Measurements from ENCODE around the gene ATG16L2.

The ATG16L2 gene

DNA sequence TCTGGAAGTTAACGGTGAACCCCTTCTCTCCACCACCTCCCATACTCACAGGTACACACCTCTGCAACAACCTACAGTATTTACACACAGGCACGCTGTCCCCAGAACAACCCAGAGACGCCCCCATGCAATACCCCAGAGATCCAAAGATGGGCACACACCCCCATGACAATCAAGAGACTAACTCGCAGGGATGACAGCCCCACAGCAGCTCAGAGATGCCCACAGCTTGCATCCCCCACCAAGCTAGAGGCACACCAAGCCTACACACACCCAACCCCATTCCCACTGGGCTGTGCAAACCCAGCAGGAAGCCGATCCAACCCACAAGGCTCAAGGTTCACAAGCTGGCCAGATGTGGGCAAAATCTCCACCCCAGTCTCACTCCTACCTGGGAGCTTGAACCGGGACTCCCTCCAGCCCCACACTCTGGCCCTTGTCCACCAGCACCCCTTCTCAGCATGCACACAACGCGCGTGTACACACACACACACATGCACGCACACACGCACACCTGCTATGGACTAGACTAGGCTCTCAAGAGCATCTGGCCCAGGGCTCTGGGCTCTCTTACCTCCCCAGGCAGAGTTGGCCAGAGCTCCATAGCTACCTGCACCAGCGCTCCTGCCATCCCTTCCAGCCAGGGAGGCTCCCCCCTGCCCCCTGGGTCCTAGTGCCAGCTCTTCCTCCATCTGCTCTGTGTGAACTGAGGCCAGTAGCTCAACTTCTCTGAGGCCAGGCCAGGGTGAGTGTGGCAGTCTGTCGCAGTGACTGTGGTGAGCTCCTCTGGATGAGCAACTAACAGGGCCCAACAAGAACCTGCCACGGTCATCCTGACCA is 31.9 kb upstream of the ATG16L2 start:
- peak overlapping the region; percentile 51 for H2AFZ ChIP-seq
- no peak overlapping the region for H3K4me3 ChIP-seq (ENCODE audit: low read depth, low read length)
- H3K79me2 ChIP-seq = peaks cover 3% of the 10 kb centered on the region
- no peak overlapping the region for H3K4me2 ChIP-seq (ENCODE audit: low read length)
- no peak overlapping the region for H3K9ac ChIP-seq
- TF ChIP-seq, protein P1, sequence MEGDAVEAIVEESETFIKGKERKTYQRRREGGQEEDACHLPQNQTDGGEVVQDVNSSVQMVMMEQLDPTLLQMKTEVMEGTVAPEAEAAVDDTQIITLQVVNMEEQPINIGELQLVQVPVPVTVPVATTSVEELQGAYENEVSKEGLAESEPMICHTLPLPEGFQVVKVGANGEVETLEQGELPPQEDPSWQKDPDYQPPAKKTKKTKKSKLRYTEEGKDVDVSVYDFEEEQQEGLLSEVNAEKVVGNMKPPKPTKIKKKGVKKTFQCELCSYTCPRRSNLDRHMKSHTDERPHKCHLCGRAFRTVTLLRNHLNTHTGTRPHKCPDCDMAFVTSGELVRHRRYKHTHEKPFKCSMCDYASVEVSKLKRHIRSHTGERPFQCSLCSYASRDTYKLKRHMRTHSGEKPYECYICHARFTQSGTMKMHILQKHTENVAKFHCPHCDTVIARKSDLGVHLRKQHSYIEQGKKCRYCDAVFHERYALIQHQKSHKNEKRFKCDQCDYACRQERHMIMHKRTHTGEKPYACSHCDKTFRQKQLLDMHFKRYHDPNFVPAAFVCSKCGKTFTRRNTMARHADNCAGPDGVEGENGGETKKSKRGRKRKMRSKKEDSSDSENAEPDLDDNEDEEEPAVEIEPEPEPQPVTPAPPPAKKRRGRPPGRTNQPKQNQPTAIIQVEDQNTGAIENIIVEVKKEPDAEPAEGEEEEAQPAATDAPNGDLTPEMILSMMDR (IDR thresholded peaks at IDR 0.05) = no peak
- H3K9me3 ChIP-seq (ENCODE audit: control insufficient read depth, low read length) = no peaks in the 10 kb centered on the region
- H3K4me1 ChIP-seq = peaks cover 7% of the 10 kb centered on the region
- H3K27me3 ChIP-seq (ENCODE audit: control insufficient read depth, insufficient read depth, low read length) = no peaks in the 10 kb centered on the region
- H3K36me3 ChIP-seq (ENCODE audit: control insufficient read depth, insufficient read depth, low read length) = no peaks in the 10 kb centered on the region
- peak overlapping the region; percentile 7 for H3K27ac ChIP-seq

- H3K4me1 ChIP-seq = peaks cover 15% of the 10 kb centered on the region
- H3K9me3 ChIP-seq (ENCODE audit: control insufficient read depth, low read length) = no peaks in the 10 kb centered on the region
- no peak overlapping the region for H3K27ac ChIP-seq
- H3K79me2 ChIP-seq = peaks cover 3% of the 10 kb centered on the region
- TF ChIP-seq, protein P1 (IDR thresholded peaks at IDR 0.05) = no peak
- H3K4me2 ChIP-seq (ENCODE audit: low read length) = no peak overlapping the region
- no peak overlapping the region for H2AFZ ChIP-seq
- H3K27me3 ChIP-seq (ENCODE audit: control insufficient read depth, insufficient read depth, low read length) = no peaks in the 10 kb centered on the region
- no peak overlapping the region for H3K4me3 ChIP-seq (ENCODE audit: low read depth, low read length)
- H3K36me3 ChIP-seq (ENCODE audit: control insufficient read depth, insufficient read depth, low read length) = no peaks in the 10 kb centered on the region
- no peak overlapping the region for H3K9ac ChIP-seq
Observed at GRCh38 chr11:72783144-72783905, 30.9 kb upstream of the ATG16L2 start.

DNA sequence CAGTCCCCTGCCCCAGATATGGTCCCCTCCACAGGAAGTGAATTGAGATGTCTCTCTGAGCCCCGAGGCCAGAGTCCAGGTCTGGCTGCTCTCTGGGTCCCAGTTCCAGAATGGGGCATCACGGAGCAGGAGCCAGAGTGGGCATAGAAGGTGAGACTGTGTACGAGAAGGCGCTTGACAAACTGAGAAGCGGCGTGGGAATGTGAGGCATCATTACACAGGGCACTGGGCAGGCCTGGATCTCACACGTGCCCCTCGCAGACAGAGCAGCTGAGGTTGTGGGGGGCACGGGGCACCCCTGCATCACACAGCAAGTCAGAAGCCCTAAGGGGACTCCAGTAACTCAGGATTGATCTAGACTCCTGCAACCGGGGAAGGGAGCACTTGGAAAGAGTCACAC is 29.5 kb upstream of the ATG16L2 start:
- Histone ChIP-seq H2AFZ (no peak overlapping the region), H3K79me2 (peaks cover 3% of the 10 kb centered on the region), H3K27me3 (ENCODE audit: control insufficient read depth, insufficient read depth, low read length) (no peaks in the 10 kb centered on the region), H3K9ac (no peak overlapping the region), H3K36me3 (ENCODE audit: control insufficient read depth, insufficient read depth, low read length) (no peaks in the 10 kb centered on the region), H3K4me2 (ENCODE audit: low read length) (no peak overlapping the region), H3K4me3 (ENCODE audit: low read depth, low read length) (no peak overlapping the region), H3K4me1 (peaks cover 17% of the 10 kb centered on the region), H3K9me3 (ENCODE audit: control insufficient read depth, low read length) (no peaks in the 10 kb centered on the region), H3K27ac (no peak overlapping the region)
- TF ChIP-seq, protein P1 (IDR thresholded peaks at IDR 0.05) = no peak

DNA sequence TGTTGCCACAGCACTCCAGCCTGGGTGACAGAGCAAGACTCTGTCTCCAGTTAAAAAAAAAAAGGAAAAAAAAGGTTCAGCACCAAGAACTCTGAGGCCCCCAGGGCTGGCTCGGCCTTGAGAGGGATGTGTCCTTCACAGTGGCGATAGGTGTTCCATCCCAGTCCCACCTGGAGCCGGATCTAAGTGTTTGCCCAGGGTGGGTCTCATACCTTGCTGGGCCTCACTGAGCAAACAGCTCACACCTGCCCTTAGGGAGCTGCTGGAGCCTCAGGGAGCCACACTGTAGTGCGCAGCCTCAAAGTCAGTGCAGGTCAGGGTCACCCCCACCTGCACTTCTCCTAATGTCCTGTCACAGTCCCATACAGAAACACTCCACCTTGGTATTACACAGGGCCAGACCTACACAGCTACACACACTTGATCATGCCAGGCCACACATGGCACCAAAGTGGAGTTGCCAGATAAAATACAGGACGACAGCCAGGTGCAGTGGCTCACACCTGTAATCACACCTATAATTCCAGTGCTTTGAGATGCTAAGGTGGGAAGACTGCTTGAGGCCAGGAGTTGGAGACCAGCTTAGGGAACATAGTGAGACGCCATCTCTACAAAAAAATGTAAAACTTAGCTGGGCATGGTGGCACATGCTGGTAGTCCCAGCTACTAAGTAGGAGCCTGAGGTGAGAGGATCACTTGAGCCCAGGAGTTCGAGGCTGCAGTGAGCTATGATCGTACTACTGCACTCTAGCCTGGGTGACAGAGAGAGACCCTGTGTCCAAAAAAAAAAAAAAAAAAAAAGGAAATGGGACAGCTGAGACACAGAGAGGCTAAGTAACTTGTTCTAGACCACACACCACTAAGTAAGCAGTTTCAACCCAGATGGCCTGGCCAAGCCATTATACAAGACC is 27.7 kb upstream of the ATG16L2 start:
- H3K27ac ChIP-seq = peak overlapping the region; percentile 79
- H3K36me3 ChIP-seq (ENCODE audit: control insufficient read depth, insufficient read depth, low read length) = no peaks in the 10 kb centered on the region
- no peaks in the 10 kb centered on the region for H3K27me3 ChIP-seq (ENCODE audit: control insufficient read depth, insufficient read depth, low read length)
- H3K79me2 ChIP-seq = no peaks in the 10 kb centered on the region
- H3K9me3 ChIP-seq (ENCODE audit: control insufficient read depth, low read length) = no peaks in the 10 kb centered on the region
- TF ChIP-seq, protein P1 (IDR thresholded peaks at IDR 0.05) = no peak
- no peak overlapping the region for H3K4me3 ChIP-seq (ENCODE audit: low read depth, low read length)
- peaks cover 18% of the 10 kb centered on the region for H3K4me1 ChIP-seq
- peak overlapping the region; percentile 5 for H3K9ac ChIP-seq
- peak overlapping the region; percentile 68 for H2AFZ ChIP-seq
- no peak overlapping the region for H3K4me2 ChIP-seq (ENCODE audit: low read length)
